Measurements from ENCODE around the gene ADAMTSL3.

GRCh38 chr15:83914906-83915305 is 261.0 kb downstream of the ADAMTSL3 start:
- TF ChIP-seq, protein P1, sequence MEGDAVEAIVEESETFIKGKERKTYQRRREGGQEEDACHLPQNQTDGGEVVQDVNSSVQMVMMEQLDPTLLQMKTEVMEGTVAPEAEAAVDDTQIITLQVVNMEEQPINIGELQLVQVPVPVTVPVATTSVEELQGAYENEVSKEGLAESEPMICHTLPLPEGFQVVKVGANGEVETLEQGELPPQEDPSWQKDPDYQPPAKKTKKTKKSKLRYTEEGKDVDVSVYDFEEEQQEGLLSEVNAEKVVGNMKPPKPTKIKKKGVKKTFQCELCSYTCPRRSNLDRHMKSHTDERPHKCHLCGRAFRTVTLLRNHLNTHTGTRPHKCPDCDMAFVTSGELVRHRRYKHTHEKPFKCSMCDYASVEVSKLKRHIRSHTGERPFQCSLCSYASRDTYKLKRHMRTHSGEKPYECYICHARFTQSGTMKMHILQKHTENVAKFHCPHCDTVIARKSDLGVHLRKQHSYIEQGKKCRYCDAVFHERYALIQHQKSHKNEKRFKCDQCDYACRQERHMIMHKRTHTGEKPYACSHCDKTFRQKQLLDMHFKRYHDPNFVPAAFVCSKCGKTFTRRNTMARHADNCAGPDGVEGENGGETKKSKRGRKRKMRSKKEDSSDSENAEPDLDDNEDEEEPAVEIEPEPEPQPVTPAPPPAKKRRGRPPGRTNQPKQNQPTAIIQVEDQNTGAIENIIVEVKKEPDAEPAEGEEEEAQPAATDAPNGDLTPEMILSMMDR (conservative IDR thresholded peaks at IDR 0.05 in 1 of 2, IDR thresholded peaks at IDR 0.05 in 1 of 2; ENCODE audit: low read depth in 1 of 2, low read length in 2 of 2), result no peak
- TF ChIP-seq EZH2 (IDR thresholded peaks at IDR 0.05; ENCODE audit: low read length, missing control alignments), result no peak
